Measurements from ENCODE around the gene RGS12. TPM values are rescaled to one million over a fixed set of nuclear protein-coding genes. Genes with fewer than 3 reads are reported as not detected.

Gene RGS12
- polyA plus RNA-seq, 3 donors = 0.75 to 15.3 (median 2.7) TPM

DNA sequence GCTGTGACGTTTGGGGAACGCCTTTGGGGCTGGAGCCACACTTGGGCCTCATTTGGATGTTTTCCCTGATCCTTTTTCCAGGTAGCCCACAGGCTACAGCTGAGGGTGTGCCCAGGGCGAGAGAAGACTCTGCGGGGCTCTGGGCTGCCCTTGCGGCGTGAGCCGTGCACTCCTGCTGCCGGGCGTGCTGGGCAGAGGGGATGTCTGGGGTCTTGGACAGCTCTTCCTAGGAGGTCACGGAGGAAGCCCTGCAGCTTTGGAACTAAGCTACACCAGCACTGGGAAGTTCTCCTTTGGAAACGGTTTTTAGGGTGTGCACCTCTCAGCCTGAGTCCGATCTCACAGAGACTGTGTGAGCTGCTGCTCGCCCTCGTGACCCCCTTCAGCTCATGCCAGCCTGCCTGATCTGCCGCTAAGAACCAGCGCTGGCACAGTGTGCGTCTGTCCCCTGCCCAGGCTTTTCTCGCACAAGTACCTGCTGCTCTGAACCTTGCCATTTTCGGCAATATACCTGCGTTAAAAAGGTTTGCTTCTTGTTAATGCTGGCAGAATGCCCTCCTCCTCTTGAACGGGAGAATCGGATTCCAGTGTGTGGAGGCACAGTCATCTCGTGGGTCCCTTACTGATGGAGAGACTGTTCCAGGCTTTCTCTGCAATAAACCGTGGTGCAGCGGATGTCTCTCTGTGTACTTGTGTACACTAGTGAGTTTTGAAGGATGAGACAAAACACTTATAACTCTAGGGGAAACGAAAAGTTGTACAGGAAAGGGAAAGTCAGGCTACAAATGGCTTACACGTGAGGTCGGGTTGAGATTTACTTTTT lies 29.6 kb upstream of the RGS12 start:
- Histone ChIP-seq H2AFZ (ENCODE audit: insufficient read depth, low read depth, low read length, poor library complexity, severe bottlenecking) (no peak overlapping the region), H3K4me3 (replicated peaks in 1 of 3; ENCODE audit: low read depth in 2 of 3, low read length in 3 of 3) (no peak overlapping the region), H3K9me3 (replicated peaks in 1 of 2; ENCODE audit: control insufficient read depth in 1 of 2, insufficient read depth in 1 of 2, low read length in 2 of 2) (no peaks in the 10 kb centered on the region), H3K27ac (ENCODE audit: low read depth in 1 of 2, low read length in 2 of 2) (no peak overlapping the region), H3K4me2 (replicated peaks; ENCODE audit: extremely low read depth, low read length, poor library complexity, severe bottlenecking) (no peak overlapping the region), H3K79me2 (ENCODE audit: insufficient read depth, low read length) (no peaks in the 10 kb centered on the region), H4K20me1 (ENCODE audit: insufficient read depth, low read length) (no peaks in the 10 kb centered on the region), H3K4me1 (ENCODE audit: control insufficient read depth in 1 of 2, insufficient read depth in 2 of 2, low read length in 2 of 2) (no peaks in the 10 kb centered on the region), H3K27me3 (ENCODE audit: control insufficient read depth in 2 of 2, insufficient read depth in 2 of 2, low read length in 2 of 2) (no peaks in the 10 kb centered on the region), H3K36me3 (replicated peaks in 1 of 2; ENCODE audit: control insufficient read depth in 1 of 2, insufficient read depth in 2 of 2, low read length in 2 of 2) (no peaks in the 10 kb centered on the region), H3K9ac (ENCODE audit: insufficient read depth, low read length, poor library complexity, severe bottlenecking) (no peak overlapping the region)
- TF ChIP-seq CTCF (IDR thresholded peaks at IDR 0.05) = no peak
- H3K4me3 Mint-ChIP-seq = no peak overlapping the region
- peaks cover 0 to 3% (median 0%) of the 10 kb centered on the region in 7 donors for H3K9me3 Mint-ChIP-seq
- H3K27ac Mint-ChIP-seq = no peak overlapping the region
- peaks cover 2 to 8% (median 3%) of the 10 kb centered on the region in 3 donors for H3K27me3 Mint-ChIP-seq (ENCODE audit: low read depth in 3 of 3)
- DNase-seq = no peak
- H3K4me1 Mint-ChIP-seq = no peaks in the 10 kb centered on the region
- WGBS (ENCODE audit: insufficient coverage) = 93% methylated on average over 22 of the region's 28 CpGs
- no peaks in the 10 kb centered on the region for H3K36me3 Mint-ChIP-seq
- intact Hi-C loops (cut with micrococcal nuclease) = no loop called here

DNA sequence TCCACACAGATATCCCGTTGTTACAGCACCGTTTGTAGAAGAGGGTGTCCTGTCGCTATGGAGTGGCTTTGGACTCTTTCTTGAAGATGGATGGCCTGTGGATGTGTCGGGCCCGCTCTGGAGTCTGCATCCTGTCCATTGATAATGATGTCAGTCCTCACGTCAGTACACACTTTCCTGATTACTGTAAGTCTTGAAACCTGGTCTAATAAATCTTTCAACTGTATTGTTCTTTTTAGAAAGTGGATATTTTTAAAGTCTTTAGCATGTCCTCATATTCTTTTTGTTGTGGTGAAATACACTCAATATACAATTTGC lies 29.0 kb upstream of the RGS12 start:
- no peak overlapping the region for H3K9ac ChIP-seq (ENCODE audit: insufficient read depth, low read length, poor library complexity, severe bottlenecking)
- H3K27ac ChIP-seq (ENCODE audit: low read depth in 1 of 2, low read length in 2 of 2) = no peak overlapping the region
- Mint-ChIP-seq H3K4me1 (no peaks in the 10 kb centered on the region), H3K27me3 (ENCODE audit: low read depth in 3 of 3) (peaks cover 2 to 8% (median 2%) of the 10 kb centered on the region in 3 donors), H3K36me3 (no peaks in the 10 kb centered on the region), H3K27ac (no peak overlapping the region), H3K9me3 (peaks cover 0 to 3% (median 0%) of the 10 kb centered on the region in 7 donors), H3K4me3 (no peak overlapping the region)
- no peaks in the 10 kb centered on the region for H3K9me3 ChIP-seq (replicated peaks in 1 of 2; ENCODE audit: control insufficient read depth in 1 of 2, insufficient read depth in 1 of 2, low read length in 2 of 2)
- H3K4me1 ChIP-seq (ENCODE audit: control insufficient read depth in 1 of 2, insufficient read depth in 2 of 2, low read length in 2 of 2) = no peaks in the 10 kb centered on the region
- WGBS (ENCODE audit: insufficient coverage) = 70% methylated on average over 2 of the region's 6 CpGs
- no peaks in the 10 kb centered on the region for H4K20me1 ChIP-seq (ENCODE audit: insufficient read depth, low read length)
- H3K4me3 ChIP-seq (replicated peaks in 1 of 3; ENCODE audit: low read depth in 2 of 3, low read length in 3 of 3) = no peak overlapping the region
- intact Hi-C loops (cut with micrococcal nuclease) = no loop called here
- no peak overlapping the region for H3K4me2 ChIP-seq (replicated peaks; ENCODE audit: extremely low read depth, low read length, poor library complexity, severe bottlenecking)
- TF ChIP-seq CTCF (IDR thresholded peaks at IDR 0.05) = no peak
- no peak overlapping the region for H2AFZ ChIP-seq (ENCODE audit: insufficient read depth, low read depth, low read length, poor library complexity, severe bottlenecking)
- H3K79me2 ChIP-seq (ENCODE audit: insufficient read depth, low read length) = no peaks in the 10 kb centered on the region
- H3K36me3 ChIP-seq (replicated peaks in 1 of 2; ENCODE audit: control insufficient read depth in 1 of 2, insufficient read depth in 2 of 2, low read length in 2 of 2) = no peaks in the 10 kb centered on the region
- H3K27me3 ChIP-seq (ENCODE audit: control insufficient read depth in 2 of 2, insufficient read depth in 2 of 2, low read length in 2 of 2) = no peaks in the 10 kb centered on the region
- no peak for DNase-seq
